ENCODE results near the gene RPS16. TPM values are rescaled to one million over a fixed set of nuclear protein-coding genes. Genes with fewer than 3 reads are reported as not detected.

RPS16 gene
- total and polyA plus RNA-seq, 2 experiments from 2014 or later = 207 to 1,901 TPM

- Mint-ChIP-seq H3K27me3 (ENCODE audit: insufficient read depth, low read depth, poor library complexity) (peaks cover 13% of the 10 kb centered on the region), H3K9me3 (no peaks in the 10 kb centered on the region; the same call in 2 of the 3 replicates), H3K27ac (no peak overlapping the region), H3K4me3 (no peak overlapping the region; the same call in 2 of the 3 replicates), H3K4me1 (peaks cover 8% of the 10 kb centered on the region; the same call in 2 of the 3 replicates), H3K36me3 (ENCODE audit: low read depth) (peaks cover 78% of the 10 kb centered on the region)
- Histone ChIP-seq H3F3A (replicated peaks; ENCODE audit: low read depth) (peaks cover 9% of the 10 kb centered on the region; the same call in 1 of the 2 replicates), H2AFZ (no peak overlapping the region), H3K36me3 (ENCODE audit: insufficient read depth) (peaks cover 34% of the 10 kb centered on the region), H3K4me2 (no peak overlapping the region), H3K27ac (ENCODE audit: low read depth) (no peak overlapping the region), H3K9me2 (ENCODE audit: insufficient read depth) (no peaks in the 10 kb centered on the region), H3K27me3 (ENCODE audit: insufficient read depth) (no peaks in the 10 kb centered on the region), H4K20me1 (replicated peaks; ENCODE audit: insufficient read depth) (0 out of 2 replicates have a peak, but pooled peaks cover 10% of the 10 kb centered on the region), H3K79me2 (replicated peaks; ENCODE audit: insufficient read depth) (no peaks in the 10 kb centered on the region; the same call in 1 of the 2 replicates), H3K4me1 (ENCODE audit: insufficient read depth) (no peaks in the 10 kb centered on the region), H3K4me3 (no peak overlapping the region)
- DNase-seq (ENCODE audit: low spot score) (no peak), ATAC-seq (no peak)
- no peak for TF ChIP-seq REST (IDR thresholded peaks at IDR 0.05; ENCODE audit: unreplicated experiment)
- no peak for TF ChIP-seq EZH2 (IDR thresholded peaks at IDR 0.05; ENCODE audit: low read depth, unreplicated experiment)
- no peak for TF ChIP-seq CREB1 (CRISPR knock-in tag; IDR thresholded peaks at IDR 0.05; ENCODE audit: low read depth)
- TF ChIP-seq EZH2phosphoT487 (IDR thresholded peaks at IDR 0.05; ENCODE audit: unreplicated experiment) = no peak
- no peak for TF ChIP-seq ZNF331 (CRISPR knock-in tag; IDR thresholded peaks at IDR 0.05; ENCODE audit: low read depth)
- no peak for TF ChIP-seq NANOG (IDR thresholded peaks at IDR 0.05; ENCODE audit: borderline replicate concordance)
- no peak for TF ChIP-seq ZNF462 (CRISPR knock-in tag; IDR thresholded peaks at IDR 0.05)
- no peak for TF ChIP-seq STAT1 (IDR thresholded peaks at IDR 0.05; ENCODE audit: unreplicated experiment)
- TF ChIP-seq CTCF (conservative IDR thresholded peaks at IDR 0.05; ENCODE audit: low read depth in 2 of 2) = no peak
- TF ChIP-seq ZNF114 (CRISPR knock-in tag; IDR thresholded peaks at IDR 0.05) = no peak
- TF ChIP-seq ETS1 (IDR thresholded peaks at IDR 0.05) = no peak
- no peak for TF ChIP-seq POLR2AphosphoS5 (IDR thresholded peaks at IDR 0.05; ENCODE audit: low read depth)
- TF ChIP-seq JUNB (IDR thresholded peaks at IDR 0.05; ENCODE audit: unreplicated experiment) = no peak
Measured at GRCh38 chr19:39471756-39472536, 36.2 kb upstream of the RPS16 start.

All from GM23338 (cell line).